WTC11 (cell line): Measurements from ENCODE around the gene MAZ. TPM values are rescaled to one million over a fixed set of nuclear protein-coding genes. Genes with fewer than 3 reads are reported as not detected.

Experiments used
- ATAC-seq: fragments of 200-7000 bp; cut with Tn5 transposase; 2 replicates; pipeline ENCODE4 v1.10.0; 2021; ENCODE audit warnings: mild to moderate bottlenecking, moderate library complexity
- CTCF ChIA-PET: fragments of 300-600 bp; sonication (Branson Sonifier 250); formaldehyde crosslinking; loops from one replicate; lab custom pipeline; 2021; ENCODE audit warnings: antibody characterized with exemption; lab: Charles Lee
- POLR2A ChIA-PET: fragments of 350-600 bp; sonication (Branson Sonifier 250); formaldehyde crosslinking; loops from one replicate; lab custom pipeline; 2021; ENCODE audit warnings: antibody characterized with exemption; lab: Charles Lee
- DNase-seq: peaks from one replicate; pipeline ENCODE4 v3.0.0; 2021; ENCODE audit warnings: low spot score
- H3K27ac Mint-ChIP-seq: 2 replicates; pipeline ENCODE4 v1.8.0; 2021; ENCODE audit warnings: mixed read lengths
- H3K27me3 Mint-ChIP-seq: 2 replicates; pipeline ENCODE4 v1.8.0; 2021; ENCODE audit warnings: low read depth, mild to moderate bottlenecking, moderate library complexity, mixed read lengths
- H3K36me3 Mint-ChIP-seq: 2 replicates; pipeline ENCODE4 v1.8.0; 2021; ENCODE audit warnings: mixed read lengths
- H3K4me1 Mint-ChIP-seq: 2 replicates; pipeline ENCODE4 v1.8.0; 2022; ENCODE audit warnings: mixed read lengths
- H3K4me3 Mint-ChIP-seq: 2 replicates; pipeline ENCODE4 v1.8.0; 2021; ENCODE audit warnings: mild to moderate bottlenecking, moderate library complexity, mixed read lengths
- H3K9me3 Mint-ChIP-seq: 2 replicates; pipeline ENCODE4 v1.8.0; 2021; ENCODE audit warnings: mixed read lengths
- ATF1 ChIP-seq: sonication (generic); formaldehyde crosslinking; IDR thresholded peaks from 2 replicates; pipeline ENCODE4 v1.8.1; 2023; ENCODE audit warnings: mild to moderate bottlenecking, moderate library complexity, missing genetic modification reagents
- CDX4 ChIP-seq: fragments of 250-450 bp; sonication (Bioruptor Pico); IDR thresholded peaks from 2 replicates; pipeline ENCODE4 v1.9.0; 2021; ENCODE audit warnings: moderate library complexity, mild to moderate bottlenecking, inconsistent platforms, borderline replicate concordance
- CREB1 ChIP-seq: sonication (generic); formaldehyde crosslinking; IDR thresholded peaks from 2 replicates; pipeline ENCODE4 v1.8.0; 2023; ENCODE audit warnings: mild to moderate bottlenecking, missing genetic modification reagents
- ELF4 ChIP-seq: sonication (generic); formaldehyde crosslinking; IDR thresholded peaks from 2 replicates; pipeline ENCODE4 v1.8.1; 2022; ENCODE audit warnings: low read depth, mild to moderate bottlenecking, moderate library complexity, missing genetic modification reagents
- ESRRA ChIP-seq: sonication (generic); formaldehyde crosslinking; IDR thresholded peaks from 2 replicates; pipeline ENCODE4 v1.8.1; 2022; ENCODE audit warnings: mild to moderate bottlenecking, missing genetic modification reagents, borderline replicate concordance
- ETV6 ChIP-seq: sonication (generic); formaldehyde crosslinking; IDR thresholded peaks from 2 replicates; pipeline ENCODE4 v1.8.1; 2022; ENCODE audit warnings: mild to moderate bottlenecking, missing genetic modification reagents
- FOXJ3 ChIP-seq: sonication (generic); formaldehyde crosslinking; IDR thresholded peaks from 2 replicates; pipeline ENCODE4 v1.9.0; 2021; ENCODE audit warnings: missing genetic modification reagents, mild to moderate bottlenecking, borderline replicate concordance
- FOXP1 ChIP-seq: sonication (generic); formaldehyde crosslinking; IDR thresholded peaks from 2 replicates; pipeline ENCODE4 v1.8.0; 2022; ENCODE audit warnings: missing genetic modification reagents, mild to moderate bottlenecking, moderate library complexity, borderline replicate concordance
- GABPB1 ChIP-seq: sonication (generic); formaldehyde crosslinking; IDR thresholded peaks from 2 replicates; pipeline ENCODE4 v1.8.1; 2023; ENCODE audit warnings: mild to moderate bottlenecking, missing genetic modification reagents
- GTF2I ChIP-seq: fragments of 250-450 bp; sonication (Bioruptor Pico); conservative IDR thresholded peaks from 2 replicates; pipeline ENCODE4 v1.4.0; 2021; ENCODE audit warnings: mild to moderate bottlenecking
- IRF2 ChIP-seq: sonication (generic); formaldehyde crosslinking; IDR thresholded peaks from 2 replicates; pipeline ENCODE4 v1.8.0; 2022; ENCODE audit warnings: low read depth, missing genetic modification reagents, borderline replicate concordance
- JUN ChIP-seq: sonication (generic); formaldehyde crosslinking; IDR thresholded peaks from 2 replicates; pipeline ENCODE4 v1.8.0; 2023; ENCODE audit warnings: mild to moderate bottlenecking, missing genetic modification reagents
- MAX ChIP-seq: sonication (generic); formaldehyde crosslinking; IDR thresholded peaks from 2 replicates; pipeline ENCODE4 v1.8.0; 2022; ENCODE audit warnings: mild to moderate bottlenecking, missing genetic modification reagents
- NFE2L1 ChIP-seq: sonication (generic); formaldehyde crosslinking; IDR thresholded peaks from 2 replicates; pipeline ENCODE4 v1.8.1; 2023; ENCODE audit warnings: missing genetic modification reagents
- NR2C2 ChIP-seq: sonication (generic); formaldehyde crosslinking; IDR thresholded peaks from 2 replicates; pipeline ENCODE4 v1.8.0; 2022; ENCODE audit warnings: mild to moderate bottlenecking, missing genetic modification reagents
- OVOL2 ChIP-seq: fragments of 250-450 bp; sonication (Bioruptor Pico); IDR thresholded peaks from 2 replicates; pipeline ENCODE4 v1.9.0; 2021; ENCODE audit warnings: mild to moderate bottlenecking, borderline replicate concordance
- RELA ChIP-seq: sonication (generic); formaldehyde crosslinking; IDR thresholded peaks from 2 replicates; pipeline ENCODE4 v1.8.1; 2022; ENCODE audit warnings: missing genetic modification reagents, mild to moderate bottlenecking, borderline replicate concordance
- SOX15 ChIP-seq: fragments of 250-450 bp; sonication (Bioruptor Pico); IDR thresholded peaks from 2 replicates; pipeline ENCODE4 v1.9.0; 2021; ENCODE audit warnings: mild to moderate bottlenecking
- SP1 ChIP-seq: sonication (generic); formaldehyde crosslinking; conservative IDR thresholded peaks from 2 replicates; pipeline ENCODE4 v1.8.1; 2022; ENCODE audit warnings: missing genetic modification reagents
- TEAD1 ChIP-seq: sonication (generic); formaldehyde crosslinking; IDR thresholded peaks from 2 replicates; pipeline ENCODE4 v1.8.0; 2022; ENCODE audit warnings: mild to moderate bottlenecking, missing genetic modification reagents
- TP53 ChIP-seq: sonication (generic); formaldehyde crosslinking; IDR thresholded peaks from 2 replicates; pipeline ENCODE4 v1.8.1; 2023; ENCODE audit warnings: mild to moderate bottlenecking, missing genetic modification reagents
- ZMAT4 ChIP-seq: fragments of 250-450 bp; sonication (Bioruptor Pico); IDR thresholded peaks from 2 replicates; pipeline ENCODE4 v1.9.0; 2021; ENCODE audit warnings: mild to moderate bottlenecking
- ZNF121 ChIP-seq: sonication (generic); formaldehyde crosslinking; IDR thresholded peaks from 2 replicates; pipeline ENCODE4 v1.8.0; 2023; ENCODE audit warnings: missing genetic modification reagents
- ZNF138 ChIP-seq: sonication (generic); formaldehyde crosslinking; conservative IDR thresholded peaks from 2 replicates; pipeline ENCODE4 v1.8.1; 2022; ENCODE audit warnings: mild to moderate bottlenecking, moderate library complexity, missing genetic modification reagents
- ZNF219 ChIP-seq: sonication (generic); formaldehyde crosslinking; IDR thresholded peaks from 2 replicates; pipeline ENCODE4 v1.8.0; 2023; ENCODE audit warnings: missing genetic modification reagents, mild to moderate bottlenecking, borderline replicate concordance
- ZNF263 ChIP-seq: sonication (generic); formaldehyde crosslinking; IDR thresholded peaks from 2 replicates; pipeline ENCODE4 v1.8.1; 2022; ENCODE audit warnings: low read depth, mild to moderate bottlenecking, moderate library complexity, missing genetic modification reagents
- ZNF281 ChIP-seq: sonication (generic); formaldehyde crosslinking; IDR thresholded peaks from 2 replicates; pipeline ENCODE4 v1.8.0; 2023; ENCODE audit warnings: mild to moderate bottlenecking, missing genetic modification reagents
- total RNA-seq: library from RNA; stranded (reverse); gene quantifications from 3 replicates; pipeline ENCODE4 v1.2.3, GENCODE V29; 2021
- TF ChIP-seq, protein P1 (sequence below): sonication (generic); formaldehyde crosslinking; IDR thresholded peaks from 2 replicates; pipeline ENCODE4 v1.8.1; 2023; ENCODE audit warnings: mild to moderate bottlenecking, missing genetic modification reagents
- TF ChIP-seq, protein P2 (sequence below): sonication (generic); formaldehyde crosslinking; IDR thresholded peaks from 2 replicates; pipeline ENCODE4 v1.8.1; 2022; ENCODE audit warnings: mild to moderate bottlenecking, missing genetic modification reagents, moderate library complexity, borderline replicate concordance

The MAZ gene
- total RNA-seq, 1 experiment from 2014 or later = 405 TPM

- Mint-ChIP-seq H3K4me3 (peak overlapping the region; percentile 94), H3K27me3 (no peaks in the 10 kb centered on the region; the same call in 1 of the 2 replicates), H3K4me1 (peaks cover 56% of the 10 kb centered on the region), H3K36me3 (peaks cover 16% of the 10 kb centered on the region), H3K9me3 (no peaks in the 10 kb centered on the region), H3K27ac (no peak overlapping the region)
- DNase-seq = no peak
- TF ChIP-seq ZNF121 (peak; percentile 65), GABPB1 (CRISPR knock-in tag) (no peak), NFE2L1 (CRISPR knock-in tag) (peak; percentile 80), JUN (CRISPR knock-in tag) (no peak), SOX15 (CRISPR knock-in tag) (no peak), TEAD1 (CRISPR knock-in tag) (0 out of 2 replicates have a peak, but pooled peaks have one; percentile 26), FOXP1 (no peak), ZNF219 (no peak), TP53 (CRISPR knock-in tag) (0 out of 2 replicates have a peak, but pooled peaks have one; percentile 10), MAX (CRISPR knock-in tag) (peak; percentile 32; the same call in 1 of the 2 replicates), ZNF263 (CRISPR knock-in tag) (peak; percentile 57; the same call in 1 of the 2 replicates), ZNF281 (CRISPR knock-in tag) (0 out of 2 replicates have a peak, but pooled peaks have one; percentile 15), ETV6 (CRISPR knock-in tag) (no peak), RELA (no peak)
- ChIA-PET CTCF (interaction anchor here (0.6 to 5.7 kb wide), 8 partner anchors 10 to 278 kb away, joined by 3 to 81 read pairs (median 12); partner anchors contain the start of gene TLCD3B), POLR2A (no interaction called here)
- ATAC-seq = no peak
These were observed 7.6 kb downstream of the MAZ start for GRCh38 chr16:29813644-29814562.

DNA sequence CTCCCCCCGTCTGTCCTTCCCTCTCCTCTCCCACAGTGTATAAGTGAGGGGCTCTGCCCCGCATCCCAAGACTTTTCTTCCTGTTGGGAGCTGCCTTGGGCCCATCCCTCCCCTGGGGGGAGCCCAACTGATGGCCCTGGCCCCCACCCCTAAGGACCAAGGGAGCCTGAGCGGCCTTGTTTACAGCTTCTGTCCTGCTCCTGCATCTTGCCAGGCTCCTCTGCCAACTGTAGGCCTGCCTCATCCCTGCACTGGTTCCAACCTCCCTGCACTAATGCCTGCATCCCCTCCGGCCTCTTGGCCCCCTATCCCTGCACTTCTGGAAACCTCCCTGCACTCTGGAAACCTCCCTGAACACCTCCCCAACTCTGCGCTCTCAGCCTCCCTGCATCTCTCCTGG lies 8.3 kb downstream of the MAZ start:
- Mint-ChIP-seq H3K27me3 (no peaks in the 10 kb centered on the region; the same call in 1 of the 2 replicates), H3K4me3 (peak overlapping the region; percentile 94), H3K4me1 (peaks cover 59% of the 10 kb centered on the region), H3K36me3 (peaks cover 20% of the 10 kb centered on the region), H3K27ac (peak overlapping the region; percentile 88), H3K9me3 (no peaks in the 10 kb centered on the region)
- CTCF ChIA-PET = interaction anchor here (0.9 to 5.7 kb wide), 8 partner anchors 11 to 217 kb away, joined by 3 to 81 read pairs (median 16); partner anchors contain the start of gene TLCD3B
- POLR2A ChIA-PET = no interaction called here
- no peak for DNase-seq
- no peak for ATAC-seq
- TF ChIP-seq FOXJ3 (CRISPR knock-in tag) (no peak), ZMAT4 (no peak), TEAD1 (CRISPR knock-in tag) (no peak), ZNF138 (CRISPR knock-in tag) (no peak), CREB1 (CRISPR knock-in tag) (no peak), NR2C2 (no peak), ATF1 (no peak), GTF2I (CRISPR knock-in tag) (no peak), ZNF219 (no peak), ESRRA (CRISPR knock-in tag) (no peak), ELF4 (CRISPR knock-in tag) (no peak), CDX4 (no peak), IRF2 (CRISPR knock-in tag) (no peak), OVOL2 (CRISPR knock-in tag) (no peak), SP1 (no peak), NFE2L1 (CRISPR knock-in tag) (no peak)
- TF ChIP-seq, protein P1, sequence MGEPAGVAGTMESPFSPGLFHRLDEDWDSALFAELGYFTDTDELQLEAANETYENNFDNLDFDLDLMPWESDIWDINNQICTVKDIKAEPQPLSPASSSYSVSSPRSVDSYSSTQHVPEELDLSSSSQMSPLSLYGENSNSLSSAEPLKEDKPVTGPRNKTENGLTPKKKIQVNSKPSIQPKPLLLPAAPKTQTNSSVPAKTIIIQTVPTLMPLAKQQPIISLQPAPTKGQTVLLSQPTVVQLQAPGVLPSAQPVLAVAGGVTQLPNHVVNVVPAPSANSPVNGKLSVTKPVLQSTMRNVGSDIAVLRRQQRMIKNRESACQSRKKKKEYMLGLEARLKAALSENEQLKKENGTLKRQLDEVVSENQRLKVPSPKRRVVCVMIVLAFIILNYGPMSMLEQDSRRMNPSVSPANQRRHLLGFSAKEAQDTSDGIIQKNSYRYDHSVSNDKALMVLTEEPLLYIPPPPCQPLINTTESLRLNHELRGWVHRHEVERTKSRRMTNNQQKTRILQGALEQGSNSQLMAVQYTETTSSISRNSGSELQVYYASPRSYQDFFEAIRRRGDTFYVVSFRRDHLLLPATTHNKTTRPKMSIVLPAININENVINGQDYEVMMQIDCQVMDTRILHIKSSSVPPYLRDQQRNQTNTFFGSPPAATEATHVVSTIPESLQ = no peak
- TF ChIP-seq, protein P2, sequence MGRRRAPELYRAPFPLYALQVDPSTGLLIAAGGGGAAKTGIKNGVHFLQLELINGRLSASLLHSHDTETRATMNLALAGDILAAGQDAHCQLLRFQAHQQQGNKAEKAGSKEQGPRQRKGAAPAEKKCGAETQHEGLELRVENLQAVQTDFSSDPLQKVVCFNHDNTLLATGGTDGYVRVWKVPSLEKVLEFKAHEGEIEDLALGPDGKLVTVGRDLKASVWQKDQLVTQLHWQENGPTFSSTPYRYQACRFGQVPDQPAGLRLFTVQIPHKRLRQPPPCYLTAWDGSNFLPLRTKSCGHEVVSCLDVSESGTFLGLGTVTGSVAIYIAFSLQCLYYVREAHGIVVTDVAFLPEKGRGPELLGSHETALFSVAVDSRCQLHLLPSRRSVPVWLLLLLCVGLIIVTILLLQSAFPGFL (CRISPR knock-in tag) = no peak
